PC-3 (cell line): ENCODE measurements around the gene TMEM200C. TPM values are rescaled to one million over a fixed set of nuclear protein-coding genes. Genes with fewer than 3 reads are reported as not detected.

ENCODE experiments used
- ATAC-seq: fragments of 200-7000 bp; cut with Tn5 transposase; 2 replicates; pipeline ENCODE4 v1.9.1; 2020; ENCODE audit warnings: mild to moderate bottlenecking, moderate library complexity
- BruUV-seq: library from RNA; stranded (reverse); fragments of 400-500 nt; replicated peaks from 2 replicates; lab custom pipeline; 2021; lab: Mats Ljungman, UMichigan
- CTCF ChIA-PET: fragments of 300-600 bp; sonication (Branson Sonifier 250); formaldehyde crosslinking; loops from one replicate; lab custom pipeline; 2022; ENCODE audit warnings: antibody characterized with exemption; lab: Charles Lee
- POLR2A ChIA-PET: fragments of 300-600 bp; sonication (Branson Sonifier 250); formaldehyde crosslinking; loops from one replicate; lab custom pipeline; 2022; ENCODE audit warnings: antibody characterized with exemption; ENCODE audit not compliant: unreplicated experiment; lab: Charles Lee
- DNase-seq: peaks from one replicate; pipeline ENCODE4 v3.0.0-alpha.2; 2015
- H2AFZ ChIP-seq: fragments of 300-600 bp; sonication (generic); 2 replicates; pipeline ENCODE4 v1.6.0; 2016; ENCODE audit warnings: antibody characterized with exemption, low read length
- H3F3A ChIP-seq: fragments of 300-600 bp; sonication (generic); one replicate; pipeline ENCODE4 v1.6.0; 2017; ENCODE audit warnings: antibody characterized with exemption, low read length, control low read depth, mild to moderate bottlenecking; ENCODE audit not compliant: unreplicated experiment
- H3K27ac ChIP-seq: fragments of 300-600 bp; sonication (generic); 2 replicates; pipeline ENCODE4 v1.5.1; 2016; ENCODE audit warnings: mild to moderate bottlenecking, low read length
- H3K27me3 ChIP-seq: fragments of 300-600 bp; sonication (generic); 2 replicates; pipeline ENCODE4 v1.6.1; 2016; ENCODE audit warnings: low read length, mixed read lengths
- H3K36me3 ChIP-seq: fragments of 300-600 bp; sonication (generic); 2 replicates; pipeline ENCODE4 v1.6.1; 2016; ENCODE audit warnings: low read depth, mixed run types, low read length, mixed read lengths
- H3K4me1 ChIP-seq: fragments of 300-600 bp; sonication (generic); 2 replicates; pipeline ENCODE4 v1.5.1; 2016; ENCODE audit warnings: low read length; ENCODE audit not compliant: insufficient read depth
- H3K4me2 ChIP-seq: fragments of 300-600 bp; sonication (generic); 2 replicates; pipeline ENCODE4 v1.6.0; 2016; ENCODE audit warnings: low read length
- H3K4me3 ChIP-seq: fragments of 300-600 bp; sonication (generic); 2 replicates; pipeline ENCODE4 v1.5.1; 2016; ENCODE audit warnings: mild to moderate bottlenecking, low read length, mixed read lengths
- H3K79me2 ChIP-seq: fragments of 300-600 bp; sonication (generic); 2 replicates; pipeline ENCODE4 v1.6.1; 2017; ENCODE audit warnings: low read length, mixed read lengths
- H3K9ac ChIP-seq: fragments of 300-600 bp; sonication (generic); 2 replicates; pipeline ENCODE4 v1.6.0; 2016; ENCODE audit warnings: mild to moderate bottlenecking, low read length
- H3K9me2 ChIP-seq: fragments of 300-600 bp; sonication (generic); replicated peaks from 2 replicates; pipeline ENCODE4 v1.6.1; 2016; ENCODE audit warnings: mixed run types, low read length, mixed read lengths
- H3K9me3 ChIP-seq: fragments of 300-600 bp; sonication (generic); 2 replicates; pipeline ENCODE4 v1.6.1; 2016; ENCODE audit warnings: low read length, mixed read lengths
- H4K20me1 ChIP-seq: fragments of 300-600 bp; sonication (generic); 2 replicates; pipeline ENCODE4 v1.6.1; 2016; ENCODE audit warnings: low read length, mixed read lengths
- EZH2 ChIP-seq: fragments of 300-600 bp; sonication (generic); IDR thresholded peaks from one replicate; pipeline ENCODE4 v1.6.1; 2017; ENCODE audit warnings: antibody characterized with exemption, mild to moderate bottlenecking, low read length; ENCODE audit not compliant: unreplicated experiment
- EZH2phosphoT487 ChIP-seq: fragments of 300-600 bp; sonication (generic); IDR thresholded peaks from 2 replicates; pipeline ENCODE4 v1.6.1; 2018; ENCODE audit warnings: mild to moderate bottlenecking, antibody characterized with exemption, low read length, borderline replicate concordance
- intact Hi-C: fragments of 100-400 bp; cut with micrococcal nuclease; formaldehyde crosslinking; loops from 2 replicates; pipeline ENCODE4 v1.9.0; 2023
- total RNA-seq: library from RNA; depleted of rRNA; stranded (reverse); fragments of >200 nt; gene quantifications from 2 replicates; pipeline ENCODE4 v1.2.3, GENCODE V29; 2014
- TF ChIP-seq, protein P1 (sequence below): fragments of 300-600 bp; sonication (generic); conservative IDR thresholded peaks from 2 replicates; pipeline ENCODE4 v1.5.1; 2017; ENCODE audit warnings: antibody characterized with exemption, low read depth, mild to moderate bottlenecking, low read length

Gene TMEM200C
- total RNA-seq, 1 experiment from 2014 or later: 6.5 TPM

DNA sequence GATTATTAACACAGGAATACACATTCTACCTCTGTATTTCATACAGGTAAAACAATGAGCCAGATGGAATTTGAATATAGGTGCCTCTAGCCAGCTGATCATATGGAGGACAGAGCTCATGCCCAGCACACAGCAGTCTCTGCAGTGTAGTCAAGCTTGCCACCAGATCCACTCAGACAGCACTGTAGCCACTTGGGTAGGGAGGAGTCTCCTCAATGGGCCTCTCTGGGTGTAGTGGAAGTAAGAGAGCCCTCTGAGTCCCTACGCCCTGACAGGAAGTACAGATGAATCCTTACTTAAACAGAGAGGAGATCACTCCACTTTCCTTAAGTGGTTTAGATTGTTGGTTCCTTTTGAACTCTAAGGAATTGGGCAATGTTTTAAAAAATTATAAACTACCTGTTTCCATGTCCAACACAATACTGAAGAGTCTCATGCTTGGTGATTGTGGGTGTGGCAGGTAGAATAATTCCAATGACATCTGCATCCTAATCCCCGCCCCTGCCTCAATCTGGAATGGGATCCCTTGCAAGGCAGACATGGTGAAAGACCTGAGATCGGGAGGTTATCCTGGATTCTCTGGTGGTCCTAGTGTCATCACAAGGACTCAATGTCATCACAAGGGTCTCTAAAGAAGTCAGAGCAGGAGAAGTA lies 23.0 kb upstream of the TMEM200C start:
- ChIA-PET CTCF (no interaction called here), POLR2A (no interaction called here)
- no TSS peak for BruUV-seq
- Histone ChIP-seq H3K36me3 (no peaks in the 10 kb centered on the region), H3K4me1 (no peaks in the 10 kb centered on the region), H3F3A (no peaks in the 10 kb centered on the region), H3K4me2 (no peak overlapping the region), H3K27me3 (no peaks in the 10 kb centered on the region), H3K79me2 (no peaks in the 10 kb centered on the region), H2AFZ (no peak overlapping the region), H4K20me1 (no peaks in the 10 kb centered on the region), H3K9me3 (no peaks in the 10 kb centered on the region), H3K9me2 (no peaks in the 10 kb centered on the region), H3K27ac (no peak overlapping the region), H3K4me3 (no peak overlapping the region), H3K9ac (no peak overlapping the region)
- ATAC-seq: no peak
- no peak for DNase-seq
- intact Hi-C loops: no loop called here
- TF ChIP-seq EZH2phosphoT487 (no peak), EZH2 (no peak)
- TF ChIP-seq, protein P1, sequence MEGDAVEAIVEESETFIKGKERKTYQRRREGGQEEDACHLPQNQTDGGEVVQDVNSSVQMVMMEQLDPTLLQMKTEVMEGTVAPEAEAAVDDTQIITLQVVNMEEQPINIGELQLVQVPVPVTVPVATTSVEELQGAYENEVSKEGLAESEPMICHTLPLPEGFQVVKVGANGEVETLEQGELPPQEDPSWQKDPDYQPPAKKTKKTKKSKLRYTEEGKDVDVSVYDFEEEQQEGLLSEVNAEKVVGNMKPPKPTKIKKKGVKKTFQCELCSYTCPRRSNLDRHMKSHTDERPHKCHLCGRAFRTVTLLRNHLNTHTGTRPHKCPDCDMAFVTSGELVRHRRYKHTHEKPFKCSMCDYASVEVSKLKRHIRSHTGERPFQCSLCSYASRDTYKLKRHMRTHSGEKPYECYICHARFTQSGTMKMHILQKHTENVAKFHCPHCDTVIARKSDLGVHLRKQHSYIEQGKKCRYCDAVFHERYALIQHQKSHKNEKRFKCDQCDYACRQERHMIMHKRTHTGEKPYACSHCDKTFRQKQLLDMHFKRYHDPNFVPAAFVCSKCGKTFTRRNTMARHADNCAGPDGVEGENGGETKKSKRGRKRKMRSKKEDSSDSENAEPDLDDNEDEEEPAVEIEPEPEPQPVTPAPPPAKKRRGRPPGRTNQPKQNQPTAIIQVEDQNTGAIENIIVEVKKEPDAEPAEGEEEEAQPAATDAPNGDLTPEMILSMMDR: no peak

DNA sequence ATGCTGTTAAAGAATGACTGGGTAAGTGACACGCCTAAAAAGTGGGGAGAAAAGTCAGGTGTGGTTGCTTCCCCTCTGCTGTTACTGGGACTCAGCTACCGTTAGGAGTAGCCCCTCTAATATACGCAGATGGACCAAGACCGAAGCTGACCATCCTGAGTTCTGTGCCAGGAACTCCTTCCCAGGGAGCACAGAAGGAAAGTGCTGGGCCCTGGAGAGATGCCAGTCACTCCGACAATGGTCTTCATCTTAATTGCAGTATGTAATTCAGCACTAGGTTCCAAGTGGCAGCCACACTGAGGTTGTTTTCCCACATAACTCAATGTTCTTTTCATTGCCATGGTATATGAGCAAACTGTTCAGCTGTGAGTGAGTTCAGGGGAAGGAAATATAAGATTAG lies 19.6 kb upstream of the TMEM200C start:
- CTCF ChIA-PET: no interaction called here
- no peak for ATAC-seq
- TF ChIP-seq EZH2phosphoT487: no peak
- TF ChIP-seq, protein P1: no peak
- no peak for TF ChIP-seq EZH2

DNA sequence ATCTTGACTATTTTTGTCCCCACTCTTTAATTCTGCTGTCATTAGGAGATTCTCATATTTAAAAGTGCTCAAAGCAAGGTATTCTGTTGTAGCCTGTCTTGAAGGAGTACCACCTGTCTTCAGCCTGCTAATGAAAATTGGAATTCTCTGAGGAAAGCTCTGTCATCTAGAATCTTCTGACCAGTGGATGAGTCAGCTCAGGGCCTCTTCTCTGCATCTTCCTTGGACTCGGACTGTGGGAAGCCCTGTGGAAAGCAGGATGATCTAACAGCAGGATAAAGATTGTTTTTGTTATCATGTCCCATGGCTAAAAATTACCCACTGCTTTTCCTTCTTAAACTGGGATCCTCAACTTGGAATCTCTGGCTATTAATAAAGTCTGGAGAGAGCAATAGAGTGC lies 18.7 kb upstream of the TMEM200C start:
- Histone ChIP-seq H3K4me3 (no peak overlapping the region), H3K9me3 (no peaks in the 10 kb centered on the region), H3K9ac (no peak overlapping the region), H4K20me1 (no peaks in the 10 kb centered on the region), H3K27ac (no peak overlapping the region), H3K4me2 (no peak overlapping the region), H3K9me2 (no peaks in the 10 kb centered on the region), H3K36me3 (no peaks in the 10 kb centered on the region), H3K4me1 (no peaks in the 10 kb centered on the region), H3F3A (no peaks in the 10 kb centered on the region), H3K79me2 (no peaks in the 10 kb centered on the region), H2AFZ (no peak overlapping the region), H3K27me3 (no peaks in the 10 kb centered on the region)
- intact Hi-C loops: no loop called here
- no TSS peak for BruUV-seq
- peak; percentile 57; the same call in 1 of the 2 replicates for ATAC-seq
- POLR2A ChIA-PET: no interaction called here
- no peak for DNase-seq
- TF ChIP-seq EZH2phosphoT487 (no peak), EZH2 (no peak)
- TF ChIP-seq, protein P1: no peak
- CTCF ChIA-PET: no interaction called here

More for the DNA sequence above, 19.6 kb upstream of the TMEM200C start:
- intact Hi-C loops: no loop called here
- no peak overlapping the region for H3K27ac ChIP-seq
- POLR2A ChIA-PET: no interaction called here
- no peak overlapping the region for H3K4me2 ChIP-seq
- no peaks in the 10 kb centered on the region for H3K9me2 ChIP-seq
- no peaks in the 10 kb centered on the region for H3K36me3 ChIP-seq
- no peaks in the 10 kb centered on the region for H4K20me1 ChIP-seq
- H3K9me3 ChIP-seq: no peaks in the 10 kb centered on the region
- no peak overlapping the region for H3K4me3 ChIP-seq
- DNase-seq: no peak
- no peak overlapping the region for H2AFZ ChIP-seq
- no peaks in the 10 kb centered on the region for H3K27me3 ChIP-seq
- H3K4me1 ChIP-seq: no peaks in the 10 kb centered on the region
- no TSS peak for BruUV-seq
- H3F3A ChIP-seq: no peaks in the 10 kb centered on the region
- no peaks in the 10 kb centered on the region for H3K79me2 ChIP-seq
- H3K9ac ChIP-seq: no peak overlapping the region
